GM12878 (cell line): ENCODE results near the gene SENP5. TPM values are rescaled to one million over a fixed set of nuclear protein-coding genes. Genes with fewer than 3 reads are reported as not detected.
A peak's percentile ranks its signal among the peaks of the same experiment; 100 is the strongest.

Source experiments
- ATF3 ChIP-seq: IDR thresholded peaks from 2 replicates; pipeline ENCODE4 v1.6.1; 2011; ENCODE audit warnings: low read depth, mild to moderate bottlenecking, low read length, moderate library complexity, borderline replicate concordance; ENCODE audit errors: extremely low read depth
- BRCA1 ChIP-seq: IDR thresholded peaks from 2 replicates; pipeline ENCODE4 v1.6.1; 2011; ENCODE audit warnings: low read depth, low read length, improper control_type of control experiment
- CBFB ChIP-seq: IDR thresholded peaks from 2 replicates; pipeline ENCODE4 v1.6.1; 2016; ENCODE audit warnings: antibody characterized with exemption, low read depth
- E2F4 ChIP-seq: IDR thresholded peaks from 2 replicates; pipeline ENCODE4 v1.6.1; 2012; ENCODE audit warnings: low read depth, low read length, improper control_type of control experiment
- E4F1 ChIP-seq: fragments of 450-650 bp; IDR thresholded peaks from 2 replicates; pipeline ENCODE4 v1.6.1; 2018; ENCODE audit warnings: borderline replicate concordance, mild to moderate bottlenecking; ENCODE audit not compliant: partially characterized antibody
- FOS ChIP-seq: IDR thresholded peaks from 3 replicates; pipeline ENCODE4 v1.6.1; 2011; ENCODE audit warnings: borderline replicate concordance; ENCODE audit not compliant: insufficient read length; ENCODE audit errors: extremely low read depth
- KDM1A ChIP-seq: fragments of 200-600 bp; sonication (generic); IDR thresholded peaks from 2 replicates; pipeline ENCODE4 v1.6.1; 2016; ENCODE audit warnings: borderline replicate concordance
- KLF5 ChIP-seq: fragments of 450-650 bp; IDR thresholded peaks from 2 replicates; pipeline ENCODE4 v1.6.1; 2014; ENCODE audit warnings: mild to moderate bottlenecking; ENCODE audit not compliant: partially characterized antibody
- MLLT1 ChIP-seq: fragments of 450-650 bp; IDR thresholded peaks from 2 replicates; pipeline ENCODE4 v1.6.1; 2016; ENCODE audit warnings: mild to moderate bottlenecking
- MTA2 ChIP-seq: fragments of 450-650 bp; IDR thresholded peaks from 2 replicates; pipeline ENCODE4 v1.6.1; 2016; ENCODE audit warnings: low read depth, mild to moderate bottlenecking, moderate library complexity
- RBBP5 ChIP-seq: fragments of 200-600 bp; sonication (generic); conservative IDR thresholded peaks from 2 replicates; pipeline ENCODE4 v1.6.1; 2016
- SKIL ChIP-seq: fragments of 450-650 bp; IDR thresholded peaks from 2 replicates; pipeline ENCODE4 v1.6.1; 2017; ENCODE audit warnings: mild to moderate bottlenecking, low read depth, inconsistent platforms; ENCODE audit not compliant: poor library complexity, severe bottlenecking
- SMARCA5 ChIP-seq: fragments of 450-650 bp; IDR thresholded peaks from 2 replicates; pipeline ENCODE4 v1.6.1; 2017; ENCODE audit warnings: mild to moderate bottlenecking
- SMC3 ChIP-seq: IDR thresholded peaks from 2 replicates; pipeline ENCODE4 v1.6.1; 2011; ENCODE audit warnings: low read length, improper control_type of control experiment, borderline replicate concordance
- SRF ChIP-seq, 2 experiments: IDR thresholded peaks; 2 replicates each; pipeline ENCODE4 v1.6.1; 2011; ENCODE audit warnings: low read depth in 2 of 2, low read length in 2 of 2, mild to moderate bottlenecking in 1 of 2, moderate library complexity in 1 of 2
- SUZ12 ChIP-seq: fragments of 200-600 bp; sonication (generic); IDR thresholded peaks from one replicate; pipeline ENCODE4 v1.6.1; 2018; ENCODE audit warnings: antibody characterized with exemption, mild to moderate bottlenecking; ENCODE audit not compliant: unreplicated experiment
- TCF3 ChIP-seq: IDR thresholded peaks from 2 replicates; pipeline ENCODE4 v1.6.1; 2012; ENCODE audit warnings: low read depth, mild to moderate bottlenecking, low read length, borderline replicate concordance; ENCODE audit not compliant: insufficient read depth
- ZBTB4 ChIP-seq: fragments of 450-650 bp; formaldehyde crosslinking; IDR thresholded peaks from 2 replicates; pipeline ENCODE4 v1.4.0; 2022; ENCODE audit warnings: mild to moderate bottlenecking, moderate library complexity
- polyA plus RNA-seq, 11 experiments: library from polyadenylated mRNA; depleted of rRNA in 4 of 11; unstranded in 6 of 11; stranded (reverse) in 5 of 11; fragments of >200 nt; fragmentation: Nextera tagmentation in 4 of 11; fragmentation: Illumina TruSeq in 1 of 11; extraction: Ambion mirVana in 4 of 11; extraction: Trizol in 1 of 11; gene quantifications; 1 replicate in 1 of 11; 2 replicates in 10 of 11; pipeline versions ENCODE4 v1.2.1 to v1.2.3, GENCODE V29; 2011 to 2016; ENCODE audit warnings: inconsistent platforms in 2 of 11, missing spikeins in 2 of 11, low read depth in 1 of 11
- total RNA-seq, 4 experiments: library from RNA; depleted of rRNA in 3 of 4; stranded (reverse); fragments of >200 nt in 3 of 4; fragmentation: Illumina TruSeq in 1 of 4; extraction: Trizol in 1 of 4; gene quantifications; 2 replicates each; pipeline versions ENCODE4 v1.2.1 to v1.2.3, GENCODE V29; 2013 to 2021

The SENP5 gene
- total and polyA plus RNA-seq, 10 of the 15 experiments (the other 5 are each of a cell fraction or from before 2014, with no cell fraction given), result 6.4 to 28.4 (median 15.6) TPM

GRCh38 chr3:196969660-196970546 lies 102.2 kb downstream of the SENP5 start (continued):
- TF ChIP-seq MTA2 (no peak), BRCA1 (no peak), SMC3 (peak; percentile 82), E2F4 (no peak), MLLT1 (no peak), KDM1A (no peak), ZBTB4 (no peak), SMARCA5 (peak; percentile 94), FOS (no peak), KLF5 (peak; percentile 29), SRF (IDR thresholded peaks at IDR 0.05; ENCODE audit: low read depth in 2 of 2, low read length in 2 of 2) (0 out of 4 replicates have a peak, but pooled peaks of 1 of the 2 experiments have one; percentile 19), E4F1 (no peak), ATF3 (no peak), RBBP5 (no peak), CBFB (no peak), SUZ12 (no peak), SKIL (no peak), TCF3 (no peak)
